22Rv1 (cell line): ENCODE data around the gene ENGASE.

ENCODE experiments used
- ZFX ChIP-seq: fragments of 450-650 bp; IDR thresholded peaks from 2 replicates; pipeline ENCODE4 v1.6.1; 2017; ENCODE audit warnings: antibody characterized with exemption, borderline replicate concordance
- TF ChIP-seq, protein P1 (sequence below): fragments of 450-650 bp; IDR thresholded peaks from 2 replicates; pipeline ENCODE4 v1.5.1; 2017; ENCODE audit warnings: mild to moderate bottlenecking

DNA sequence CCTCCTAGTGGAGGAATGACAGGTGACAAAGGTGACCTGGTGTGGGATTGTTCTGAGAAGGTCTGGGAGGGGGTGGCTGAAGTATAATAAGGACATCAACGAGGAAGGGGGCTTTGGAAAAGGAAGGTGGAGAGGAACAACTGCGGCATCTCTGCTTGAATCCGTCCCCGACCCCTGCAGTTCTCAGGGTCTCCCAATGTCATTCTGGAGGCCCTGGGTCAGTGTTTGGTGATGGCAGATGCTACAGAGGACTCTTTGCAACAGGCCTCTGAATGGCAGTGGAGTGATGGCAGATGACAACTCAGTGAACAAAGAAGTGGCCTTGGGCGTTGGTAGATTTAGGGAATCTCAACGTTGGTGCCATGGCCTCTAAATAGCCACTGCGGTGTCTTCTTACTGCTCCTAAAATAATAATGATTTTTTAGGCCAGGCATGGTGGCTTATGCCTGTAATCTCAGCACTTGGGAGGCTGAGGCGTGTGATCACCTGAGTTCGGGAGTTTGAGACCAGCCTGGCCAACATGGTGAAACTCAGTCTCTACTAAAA lies 1.3 kb downstream of the ENGASE start:
- TF ChIP-seq, protein P1, sequence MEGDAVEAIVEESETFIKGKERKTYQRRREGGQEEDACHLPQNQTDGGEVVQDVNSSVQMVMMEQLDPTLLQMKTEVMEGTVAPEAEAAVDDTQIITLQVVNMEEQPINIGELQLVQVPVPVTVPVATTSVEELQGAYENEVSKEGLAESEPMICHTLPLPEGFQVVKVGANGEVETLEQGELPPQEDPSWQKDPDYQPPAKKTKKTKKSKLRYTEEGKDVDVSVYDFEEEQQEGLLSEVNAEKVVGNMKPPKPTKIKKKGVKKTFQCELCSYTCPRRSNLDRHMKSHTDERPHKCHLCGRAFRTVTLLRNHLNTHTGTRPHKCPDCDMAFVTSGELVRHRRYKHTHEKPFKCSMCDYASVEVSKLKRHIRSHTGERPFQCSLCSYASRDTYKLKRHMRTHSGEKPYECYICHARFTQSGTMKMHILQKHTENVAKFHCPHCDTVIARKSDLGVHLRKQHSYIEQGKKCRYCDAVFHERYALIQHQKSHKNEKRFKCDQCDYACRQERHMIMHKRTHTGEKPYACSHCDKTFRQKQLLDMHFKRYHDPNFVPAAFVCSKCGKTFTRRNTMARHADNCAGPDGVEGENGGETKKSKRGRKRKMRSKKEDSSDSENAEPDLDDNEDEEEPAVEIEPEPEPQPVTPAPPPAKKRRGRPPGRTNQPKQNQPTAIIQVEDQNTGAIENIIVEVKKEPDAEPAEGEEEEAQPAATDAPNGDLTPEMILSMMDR: no peak
- no peak for TF ChIP-seq ZFX
